AG08395 (cell line): Measurements from ENCODE around the gene NRXN3.

Experiments used
- DNase-seq: peaks from one replicate; pipeline ENCODE4 v3.0.0; 2012; ENCODE audit warnings: mixed read lengths, low spot score

NRXN3 gene

GRCh38 chr14:78243187-78243586 lies 73.0 kb downstream of the NRXN3 start:
- no peak for DNase-seq

GRCh38 chr14:78245238-78245637 lies 75.1 kb downstream of the NRXN3 start:
- no peak for DNase-seq

- DNase-seq, result no peak
These were observed 78.4 kb downstream of the NRXN3 start for GRCh38 chr14:78248501-78249090.

GRCh38 chr14:78251308-78251707 lies 81.1 kb downstream of the NRXN3 start:
- DNase-seq, result no peak

GRCh38 chr14:78253986-78254385 lies 83.8 kb downstream of the NRXN3 start:
- DNase-seq, result peak; percentile 3

GRCh38 chr14:78254911-78255461 lies 84.8 kb downstream of the NRXN3 start:
- DNase-seq, result no peak

GRCh38 chr14:78259831-78260230 lies 89.7 kb downstream of the NRXN3 start:
- DNase-seq, result no peak

GRCh38 chr14:78278464-78279250 lies 108.5 kb downstream of the NRXN3 start:
- no peak for DNase-seq

GRCh38 chr14:78282437-78282836 lies 112.3 kb downstream of the NRXN3 start:
- DNase-seq, result no peak

GRCh38 chr14:78286210-78286609 lies 116.0 kb downstream of the NRXN3 start:
- DNase-seq, result no peak

GRCh38 chr14:78292003-78292402 lies 121.8 kb downstream of the NRXN3 start:
- DNase-seq, result no peak

- no peak for DNase-seq
These were observed 127.7 kb downstream of the NRXN3 start for GRCh38 chr14:78297858-78298257.

GRCh38 chr14:78298298-78298697 lies 128.1 kb downstream of the NRXN3 start:
- DNase-seq, result no peak

GRCh38 chr14:78302841-78303240 lies 132.7 kb downstream of the NRXN3 start:
- DNase-seq, result no peak

- no peak for DNase-seq
These were observed 137.5 kb downstream of the NRXN3 start for GRCh38 chr14:78307671-78308070.

GRCh38 chr14:78308079-78308478 lies 137.9 kb downstream of the NRXN3 start:
- no peak for DNase-seq

GRCh38 chr14:78310272-78310671 lies 140.1 kb downstream of the NRXN3 start:
- DNase-seq, result no peak

GRCh38 chr14:78313499-78313898 lies 143.3 kb downstream of the NRXN3 start:
- no peak for DNase-seq

- DNase-seq, result no peak
These were observed 144.3 kb downstream of the NRXN3 start for GRCh38 chr14:78314484-78314883.

- DNase-seq, result no peak
These were observed 145.9 kb downstream of the NRXN3 start for GRCh38 chr14:78316052-78316451.

GRCh38 chr14:78316786-78317185 lies 146.6 kb downstream of the NRXN3 start:
- DNase-seq, result no peak

GRCh38 chr14:78319406-78319805 lies 149.2 kb downstream of the NRXN3 start:
- DNase-seq, result no peak

GRCh38 chr14:78319887-78320635 lies 149.9 kb downstream of the NRXN3 start:
- DNase-seq, result no peak
